Right lobe of liver (tissue), 4 donors: ENCODE data around the gene PEAK1.

Experiments used
- POLR2A ChIP-seq: fragments of 450-650 bp; IDR thresholded peaks from one replicate; pipeline ENCODE4 v1.6.1; 2017; ENCODE audit warnings: antibody characterized with exemption, mild to moderate bottlenecking
- TF ChIP-seq, protein P1 (sequence below), 4 donors: fragments of 200-600 bp in 3 of 4; fragments of 450-650 bp in 1 of 4; IDR thresholded peaks; one replicate each; pipeline versions ENCODE4 v1.5.1 to v1.8.0; 2016 to 2022; ENCODE audit warnings: antibody characterized with exemption in 4 of 4, mild to moderate bottlenecking in 2 of 4
- donor health status: DM: no; HTN: no; CAD: no.
- donor health status: DM: no; HTN: no; CAD: no.
- donor health status: DM: no; HTN: yes; CAD: no.

DNA sequence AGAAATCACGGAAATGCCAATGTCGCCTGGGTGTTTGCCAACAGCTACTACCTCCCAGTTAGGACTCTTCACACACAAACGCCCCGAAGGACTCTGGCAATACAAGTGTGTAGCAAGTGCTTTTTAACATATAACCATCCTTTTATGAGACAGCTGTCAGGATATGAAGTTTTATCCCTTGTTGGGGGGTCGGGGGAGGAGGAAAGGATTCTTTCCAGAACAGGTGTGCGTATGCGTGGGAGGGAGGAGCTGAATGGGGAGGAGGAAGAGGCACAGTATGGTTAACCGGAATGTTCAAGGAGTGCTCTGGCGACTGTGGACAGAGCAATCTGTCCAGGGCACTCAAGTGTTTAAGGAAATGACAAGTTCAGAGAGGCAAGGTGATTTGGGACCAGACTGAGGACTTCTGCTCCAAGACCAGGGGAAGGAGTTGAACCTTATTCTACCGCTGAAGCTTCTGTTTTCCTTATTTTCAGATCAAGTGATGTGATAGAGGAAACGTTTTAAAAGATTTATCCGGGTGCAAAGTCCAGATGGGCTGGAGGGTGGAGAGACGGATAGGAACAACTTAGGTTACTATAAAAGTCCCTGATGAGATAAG is 350.3 kb downstream of the PEAK1 start:
- TF ChIP-seq POLR2A, result no peak
- TF ChIP-seq, protein P1, sequence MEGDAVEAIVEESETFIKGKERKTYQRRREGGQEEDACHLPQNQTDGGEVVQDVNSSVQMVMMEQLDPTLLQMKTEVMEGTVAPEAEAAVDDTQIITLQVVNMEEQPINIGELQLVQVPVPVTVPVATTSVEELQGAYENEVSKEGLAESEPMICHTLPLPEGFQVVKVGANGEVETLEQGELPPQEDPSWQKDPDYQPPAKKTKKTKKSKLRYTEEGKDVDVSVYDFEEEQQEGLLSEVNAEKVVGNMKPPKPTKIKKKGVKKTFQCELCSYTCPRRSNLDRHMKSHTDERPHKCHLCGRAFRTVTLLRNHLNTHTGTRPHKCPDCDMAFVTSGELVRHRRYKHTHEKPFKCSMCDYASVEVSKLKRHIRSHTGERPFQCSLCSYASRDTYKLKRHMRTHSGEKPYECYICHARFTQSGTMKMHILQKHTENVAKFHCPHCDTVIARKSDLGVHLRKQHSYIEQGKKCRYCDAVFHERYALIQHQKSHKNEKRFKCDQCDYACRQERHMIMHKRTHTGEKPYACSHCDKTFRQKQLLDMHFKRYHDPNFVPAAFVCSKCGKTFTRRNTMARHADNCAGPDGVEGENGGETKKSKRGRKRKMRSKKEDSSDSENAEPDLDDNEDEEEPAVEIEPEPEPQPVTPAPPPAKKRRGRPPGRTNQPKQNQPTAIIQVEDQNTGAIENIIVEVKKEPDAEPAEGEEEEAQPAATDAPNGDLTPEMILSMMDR (IDR thresholded peaks at IDR 0.05), result no peak
